NCI-H128 (cell line): Measurements from ENCODE around the gene CADM2.
A peak's percentile ranks its signal among the peaks of the same experiment; 100 is the strongest.
"Not testable (repeated sequence)": the region's sequence is repeated elsewhere in the genome, so short reads cannot be mapped to it uniquely, and the experiment has no call there.

Experiments used
- DNase-seq: peaks from one replicate; lab custom pipeline; 2025; ENCODE audit not compliant: unreplicated experiment; lab: John Stamatoyannopoulos, UW

CADM2 gene

DNA sequence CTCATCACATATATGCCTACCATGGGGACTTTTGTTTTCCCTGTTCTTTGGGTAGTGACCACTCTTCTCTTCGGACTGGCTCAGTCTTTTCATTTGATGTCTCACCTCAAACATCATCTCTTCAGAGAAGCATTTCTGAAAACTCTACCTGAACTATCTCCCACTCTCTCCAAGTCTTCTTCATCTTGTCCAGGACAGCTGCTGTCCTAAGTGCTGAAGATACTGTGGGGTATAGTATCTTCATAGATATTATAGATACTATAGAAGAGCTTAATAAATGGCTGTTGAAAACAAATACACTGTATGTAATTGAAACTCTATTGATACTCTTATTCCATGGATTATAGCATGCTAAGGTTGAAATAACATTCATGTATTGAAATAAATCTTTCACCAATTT lies 672.3 kb downstream of the CADM2 start:
- no peak for DNase-seq

GRCh38 chr3:85632921-85633320 lies 674.1 kb downstream of the CADM2 start:
- DNase-seq, result no peak

GRCh38 chr3:85652360-85652759 lies 693.6 kb downstream of the CADM2 start:
- no peak for DNase-seq

DNA sequence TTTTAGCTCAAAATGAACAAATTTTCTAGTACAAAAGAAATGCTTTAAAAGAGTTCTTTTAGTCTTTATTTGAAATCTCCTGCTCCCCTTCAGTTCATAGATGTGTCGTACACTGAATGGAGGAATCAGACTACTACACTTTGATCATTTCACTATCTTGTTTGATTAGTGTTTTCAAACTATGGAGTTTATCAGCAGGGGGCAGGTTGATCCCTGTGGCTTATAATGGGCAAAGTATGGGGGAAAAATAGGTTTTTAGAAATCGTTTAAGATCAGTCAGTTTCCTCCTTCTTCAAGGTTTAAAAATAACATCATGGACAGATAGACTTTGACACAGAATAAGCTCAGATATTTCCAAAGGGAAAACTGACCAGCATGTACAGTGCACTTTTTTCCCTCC lies 701.7 kb downstream of the CADM2 start:
- no peak for DNase-seq

DNA sequence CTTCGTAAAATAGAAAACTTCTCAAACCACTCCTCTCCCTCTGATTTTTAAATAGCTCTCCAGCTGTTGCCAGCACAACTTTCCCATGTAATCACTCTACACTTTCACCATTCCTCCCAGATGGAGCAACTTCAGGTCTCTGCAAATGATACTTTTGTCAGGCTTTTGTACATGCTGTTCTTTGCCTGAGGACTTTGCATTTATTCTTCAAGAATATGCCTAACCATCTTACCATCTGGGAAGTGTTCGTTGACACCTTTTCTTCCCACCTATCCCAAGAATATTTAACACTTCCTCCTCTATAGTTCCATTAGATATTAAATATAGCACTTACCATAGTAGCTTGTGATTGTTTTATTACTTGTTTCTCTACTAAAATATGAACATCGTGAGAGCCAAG lies 703.7 kb downstream of the CADM2 start:
- no peak for DNase-seq

DNA sequence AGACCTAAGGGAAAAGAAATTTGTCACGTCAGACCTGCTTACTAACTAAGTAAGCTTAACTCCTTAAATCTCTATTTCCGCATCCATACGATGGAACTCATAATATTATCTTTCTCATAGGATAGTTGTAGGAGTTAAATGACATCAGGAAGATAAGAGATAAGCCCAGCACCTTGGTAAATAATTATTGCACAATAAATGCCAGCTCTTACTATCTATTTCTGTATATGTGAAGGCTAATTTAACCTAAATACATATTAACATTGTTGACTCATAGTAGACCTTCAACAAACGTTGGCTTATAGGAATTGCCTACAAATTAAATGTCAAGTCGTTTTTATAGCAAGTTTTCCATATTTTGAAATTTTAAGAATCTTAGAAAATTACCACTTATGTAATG lies 709.0 kb downstream of the CADM2 start:
- no peak for DNase-seq

DNA sequence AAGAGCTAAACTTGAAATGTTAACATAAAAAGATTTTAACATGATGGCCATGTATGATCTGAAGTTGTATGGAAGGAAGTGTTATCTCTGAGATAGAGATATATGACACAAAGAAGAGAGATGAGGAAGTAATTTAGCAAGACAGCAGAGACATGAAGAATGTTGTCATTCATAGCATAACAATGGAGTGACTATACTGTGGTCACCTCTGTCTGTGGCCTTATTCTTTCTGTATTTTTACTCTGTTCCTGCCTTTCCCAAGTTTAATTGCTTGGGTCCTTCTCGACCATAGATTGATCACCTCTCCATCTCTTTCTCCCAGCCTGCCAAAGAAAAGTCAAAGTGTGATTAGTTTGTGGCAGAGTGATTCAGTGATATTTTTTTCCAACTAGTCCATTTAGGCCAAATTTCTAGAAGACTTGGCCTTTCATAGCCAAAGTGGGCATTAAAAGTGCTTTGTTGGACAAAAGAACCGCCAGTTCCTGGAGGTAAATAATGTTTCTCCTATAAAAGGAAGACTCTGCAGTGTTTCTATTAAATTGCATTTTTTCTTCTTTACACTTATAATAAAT lies 711.9 kb downstream of the CADM2 start:
- DNase-seq, result no peak

DNA sequence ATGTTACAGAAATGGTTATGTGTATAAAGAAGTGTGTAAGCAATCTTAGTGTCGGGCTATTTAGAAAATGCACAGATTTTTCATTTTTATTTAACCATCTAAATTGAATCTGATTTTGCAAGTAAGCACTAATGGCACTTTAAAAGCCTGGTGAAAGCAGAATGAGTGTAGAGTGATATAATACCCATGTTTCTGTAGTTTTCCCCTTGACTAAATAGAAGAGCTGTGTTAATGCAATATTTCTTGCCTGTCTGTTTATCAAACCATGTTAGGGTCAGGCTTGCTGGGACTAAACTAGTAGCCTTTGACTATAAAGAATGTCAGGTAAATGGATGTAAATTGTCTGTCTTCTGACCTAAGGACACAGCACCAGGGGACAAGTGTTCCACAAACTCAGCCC lies 714.0 kb downstream of the CADM2 start:
- no peak for DNase-seq

GRCh38 chr3:85678713-85679112 lies 719.9 kb downstream of the CADM2 start:
- no peak for DNase-seq

DNA sequence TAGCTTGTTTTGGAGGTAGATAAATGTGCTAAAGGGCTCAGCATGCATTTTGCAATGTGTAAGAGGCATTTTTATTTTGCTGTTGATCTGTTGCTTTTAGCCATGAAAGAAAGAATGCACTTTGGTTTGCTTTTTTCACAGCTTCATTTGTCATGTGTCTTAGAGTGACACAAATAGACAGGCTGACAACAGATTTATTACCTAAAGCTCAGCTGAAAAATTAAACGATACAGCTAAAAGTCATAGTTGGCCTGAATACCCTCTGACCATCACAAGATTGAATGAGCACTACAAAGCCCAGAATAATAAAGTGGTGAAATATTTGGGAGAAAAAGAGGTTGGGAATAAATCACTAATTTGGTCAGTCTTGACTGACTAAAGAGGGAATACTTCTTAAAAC lies 723.1 kb downstream of the CADM2 start:
- no peak for DNase-seq

DNA sequence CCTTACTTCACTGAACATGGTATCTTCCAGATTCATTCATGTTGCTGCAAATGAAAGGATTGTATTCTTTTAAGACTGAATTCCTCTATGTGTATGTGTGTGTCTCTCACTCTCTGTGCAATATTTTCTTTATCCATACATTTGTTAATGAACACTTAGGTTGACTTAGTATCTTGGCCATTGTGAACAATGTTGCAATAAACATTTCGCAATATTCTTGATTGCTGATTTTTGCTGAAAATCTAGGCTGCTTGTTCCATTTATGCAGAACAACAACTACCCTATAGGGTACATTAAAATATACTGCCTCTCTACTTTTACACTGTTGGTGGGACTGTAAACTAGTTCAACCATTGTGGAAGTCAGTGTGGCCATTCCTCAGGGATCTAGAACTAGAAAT lies 732.4 kb downstream of the CADM2 start:
- no peak for DNase-seq

GRCh38 chr3:85697156-85697555 lies 738.4 kb downstream of the CADM2 start:
- no peak for DNase-seq

DNA sequence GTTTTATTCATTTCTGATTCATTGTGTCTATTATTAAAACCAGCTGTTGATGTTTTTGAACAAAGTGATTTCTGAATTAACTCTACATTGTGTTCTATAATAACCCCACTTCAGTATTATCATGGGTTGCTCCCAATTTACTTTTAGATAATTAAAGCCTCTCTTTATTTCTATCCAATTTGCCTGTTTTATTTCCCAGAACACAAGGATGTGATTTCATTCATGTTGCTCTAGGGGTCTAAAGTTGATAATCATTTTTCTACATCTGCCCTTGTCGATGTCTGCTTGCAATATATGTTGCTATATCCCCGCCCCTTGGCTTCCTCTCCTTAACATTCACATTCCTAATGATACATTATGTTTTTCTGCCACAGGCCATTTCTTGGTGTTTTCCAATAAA lies 747.3 kb downstream of the CADM2 start:
- no peak for DNase-seq

GRCh38 chr3:85708325-85708724 lies 749.5 kb downstream of the CADM2 start:
- DNase-seq, result not testable (repeated sequence)

- DNase-seq, result peak; percentile 21
Observed at GRCh38 chr3:85709346-85709892, 750.6 kb downstream of the CADM2 start.

- no peak for DNase-seq
Observed at GRCh38 chr3:85710490-85710889, 751.7 kb downstream of the CADM2 start.

- DNase-seq, result no peak
Observed at GRCh38 chr3:85721409-85722145, 762.8 kb downstream of the CADM2 start.

DNA sequence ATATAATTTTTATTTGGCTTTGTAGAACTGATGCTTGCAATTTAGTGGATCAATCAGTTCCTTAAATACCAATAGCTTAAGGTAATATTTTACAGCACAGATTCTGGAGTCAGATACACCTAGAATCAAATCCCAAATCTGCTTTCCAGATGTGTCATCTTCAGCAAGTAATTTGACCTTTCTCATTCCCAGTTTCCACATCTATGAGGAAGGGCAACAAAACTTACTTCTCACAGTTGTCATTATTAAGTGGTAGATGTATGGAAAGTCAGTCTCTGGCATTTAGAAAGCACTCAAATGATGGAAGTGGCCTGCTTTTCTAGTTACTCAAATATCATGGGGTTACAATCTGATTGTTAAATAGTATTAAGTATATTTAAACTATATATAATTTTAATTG lies 767.0 kb downstream of the CADM2 start:
- DNase-seq, result no peak

- DNase-seq, result no peak
Observed at GRCh38 chr3:85726241-85726640, 767.5 kb downstream of the CADM2 start.

GRCh38 chr3:85737846-85738245 lies 779.1 kb downstream of the CADM2 start:
- DNase-seq, result no peak

DNA sequence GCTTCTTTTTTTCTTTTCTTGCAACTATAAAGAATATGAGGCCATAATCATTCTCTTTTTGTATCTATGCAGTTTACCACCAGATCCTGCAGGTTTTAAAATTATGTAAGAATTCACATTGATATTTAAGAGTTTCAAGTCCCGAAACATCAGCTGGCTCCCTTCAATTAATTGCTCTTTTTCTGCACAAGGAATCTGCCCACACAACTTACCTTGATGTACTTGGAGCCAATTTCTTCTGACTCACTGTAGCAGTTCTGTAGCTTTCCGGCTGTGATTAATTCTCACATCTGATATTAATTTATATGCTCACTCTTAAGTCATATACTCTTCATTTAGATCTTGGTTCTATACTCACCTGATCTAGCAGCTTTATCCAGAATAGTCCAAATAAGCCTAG lies 781.8 kb downstream of the CADM2 start:
- DNase-seq, result no peak

DNA sequence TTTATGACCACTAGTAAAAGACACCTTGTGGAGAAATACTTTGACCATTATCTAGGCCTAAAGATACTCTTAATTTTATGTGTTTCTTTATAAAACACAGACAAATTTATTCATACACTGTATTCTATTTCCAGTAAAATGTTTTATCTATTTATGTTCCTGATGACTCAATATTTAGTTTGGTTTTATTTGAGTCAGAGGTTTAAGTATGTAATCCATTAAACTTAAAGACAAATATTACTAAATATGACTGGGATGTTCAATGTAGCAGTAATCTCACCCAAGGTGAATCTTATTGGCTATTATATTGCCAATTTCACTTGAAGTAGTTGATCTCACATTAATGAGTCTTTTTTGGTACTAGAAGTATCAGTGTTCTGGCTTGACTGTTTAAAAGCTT lies 799.7 kb downstream of the CADM2 start:
- no peak for DNase-seq

DNA sequence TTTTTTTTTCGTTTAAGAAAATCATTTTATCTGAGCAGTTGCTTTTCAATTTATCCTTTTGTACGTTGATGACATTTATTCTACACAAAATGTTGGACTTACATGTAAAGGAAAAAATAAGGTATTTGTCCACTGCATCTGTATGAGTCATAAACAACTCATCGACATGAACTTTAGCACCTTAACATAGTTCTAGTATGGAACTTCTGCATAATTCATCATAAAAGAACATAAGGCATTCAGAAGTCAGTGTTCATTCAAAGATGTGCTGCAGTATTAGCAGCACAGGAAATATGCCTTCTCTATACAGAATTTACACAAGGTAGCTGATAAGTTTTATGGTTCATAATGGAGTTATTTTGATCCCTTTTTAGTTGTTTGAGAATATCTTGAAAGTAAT lies 801.6 kb downstream of the CADM2 start:
- no peak for DNase-seq
